ENCODE data around the gene MAN1C1.
A peak's percentile ranks its signal among the peaks of the same experiment; 100 is the strongest.
"Not testable (repeated sequence)": the region's sequence is repeated elsewhere in the genome, so short reads cannot be mapped to it uniquely, and the experiment has no call there.

MAN1C1 gene

DNA sequence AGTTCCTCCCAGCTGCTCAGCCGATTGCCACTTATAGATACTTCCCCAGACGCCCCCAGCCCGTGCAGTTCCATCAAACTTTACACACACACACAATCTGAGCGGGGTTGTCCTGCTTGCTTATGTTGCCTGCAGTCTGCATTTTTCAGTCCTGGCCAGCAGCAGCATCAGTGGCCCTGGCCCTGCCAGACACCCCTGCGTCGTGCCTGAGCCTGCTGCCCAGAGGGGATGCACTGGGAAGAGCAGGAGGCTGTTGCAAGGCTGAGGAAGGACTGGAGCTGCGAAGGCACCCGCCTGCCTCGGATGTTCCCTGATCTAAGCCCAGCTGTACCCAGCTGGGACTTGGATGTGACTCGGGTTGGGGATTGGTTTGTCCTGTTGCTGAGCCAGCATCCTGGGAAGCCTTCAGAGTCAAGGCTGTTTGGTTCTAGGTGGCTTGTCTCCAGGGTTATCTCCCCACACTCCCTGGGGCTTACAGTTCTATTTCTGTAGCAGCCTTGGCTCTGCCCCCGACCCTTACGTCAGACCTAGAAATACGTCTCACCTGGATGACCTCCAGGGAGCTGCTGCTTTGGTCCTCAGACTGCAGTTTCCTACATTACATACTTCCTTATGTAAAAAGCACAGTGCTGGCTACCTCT is 42.3 kb downstream of the MAN1C1 start:
- no peak for DNase-seq

DNA sequence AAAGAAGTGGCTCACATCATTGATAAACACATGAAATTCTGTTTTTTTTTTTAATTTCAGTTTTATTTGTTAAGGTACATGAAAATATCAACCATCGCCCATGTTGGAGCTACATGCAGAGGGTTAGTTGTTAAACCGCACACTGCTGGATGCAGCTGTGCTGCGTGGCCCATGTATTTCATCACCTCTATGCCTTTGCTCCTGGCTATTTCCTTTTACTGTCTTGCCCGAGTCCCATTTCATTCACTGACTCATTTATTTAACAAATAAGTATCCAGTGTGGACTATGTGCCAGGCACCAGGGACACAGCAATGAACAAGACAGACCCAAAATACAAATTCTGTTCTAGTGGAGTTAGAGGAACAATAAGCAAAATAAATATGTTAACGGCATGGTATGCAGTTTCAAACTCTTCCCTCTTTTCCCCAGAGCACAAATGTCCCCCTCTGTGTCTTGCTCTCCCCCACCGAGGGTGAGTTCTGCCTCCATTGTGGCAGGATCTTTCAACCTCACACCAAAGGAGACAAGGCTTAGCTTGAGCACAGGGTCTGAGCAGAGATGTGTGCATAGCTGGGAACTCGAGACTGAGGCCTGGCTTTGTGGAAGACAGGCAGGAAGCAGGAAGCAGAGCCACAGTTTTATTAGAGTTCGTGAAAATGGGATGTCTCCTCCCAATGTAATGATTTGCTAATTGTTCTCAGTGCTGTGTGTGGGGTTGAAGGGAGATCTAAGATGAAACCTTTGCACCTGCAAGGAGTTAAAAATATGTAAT is 44.6 kb downstream of the MAN1C1 start:
- no peak for DNase-seq

DNA sequence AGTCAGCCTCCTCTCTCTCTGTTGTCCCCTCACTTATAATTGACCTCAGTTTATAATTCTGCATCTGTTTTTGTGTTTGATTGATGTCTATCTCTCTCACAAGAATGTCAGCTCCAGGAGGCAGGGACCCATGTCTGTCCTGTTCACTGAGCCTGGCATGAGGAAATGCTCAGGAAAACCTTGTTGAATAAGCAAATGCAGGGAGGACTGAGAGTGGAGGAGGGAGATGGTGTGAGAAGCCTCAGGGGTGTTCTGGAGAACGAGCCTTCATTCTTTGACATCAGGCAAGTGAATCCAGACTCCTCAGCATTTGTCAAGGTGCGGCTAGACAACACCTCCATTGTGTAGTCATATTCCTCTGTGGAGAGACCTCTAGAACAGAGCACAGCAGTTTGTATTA is 45.5 kb downstream of the MAN1C1 start:
- DNase-seq = no peak

DNA sequence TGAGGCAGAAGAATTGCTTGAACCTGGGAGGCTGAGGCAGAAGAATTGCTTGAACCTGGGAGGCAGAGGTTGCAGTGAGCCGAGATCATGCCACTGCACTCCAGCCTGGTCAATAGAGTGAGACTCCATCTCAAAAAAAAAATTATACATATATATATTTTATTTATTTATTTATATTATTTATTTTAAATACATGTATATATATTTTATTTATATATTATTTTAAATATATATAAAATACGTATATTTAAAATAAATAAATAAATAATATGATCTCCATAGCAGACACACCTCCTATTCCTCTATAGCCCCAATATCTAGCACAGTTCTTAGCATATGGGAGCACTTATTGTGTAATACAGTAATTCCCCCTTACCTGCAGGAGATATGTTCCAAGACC is 46.4 kb downstream of the MAN1C1 start:
- DNase-seq = not testable (repeated sequence)

DNA sequence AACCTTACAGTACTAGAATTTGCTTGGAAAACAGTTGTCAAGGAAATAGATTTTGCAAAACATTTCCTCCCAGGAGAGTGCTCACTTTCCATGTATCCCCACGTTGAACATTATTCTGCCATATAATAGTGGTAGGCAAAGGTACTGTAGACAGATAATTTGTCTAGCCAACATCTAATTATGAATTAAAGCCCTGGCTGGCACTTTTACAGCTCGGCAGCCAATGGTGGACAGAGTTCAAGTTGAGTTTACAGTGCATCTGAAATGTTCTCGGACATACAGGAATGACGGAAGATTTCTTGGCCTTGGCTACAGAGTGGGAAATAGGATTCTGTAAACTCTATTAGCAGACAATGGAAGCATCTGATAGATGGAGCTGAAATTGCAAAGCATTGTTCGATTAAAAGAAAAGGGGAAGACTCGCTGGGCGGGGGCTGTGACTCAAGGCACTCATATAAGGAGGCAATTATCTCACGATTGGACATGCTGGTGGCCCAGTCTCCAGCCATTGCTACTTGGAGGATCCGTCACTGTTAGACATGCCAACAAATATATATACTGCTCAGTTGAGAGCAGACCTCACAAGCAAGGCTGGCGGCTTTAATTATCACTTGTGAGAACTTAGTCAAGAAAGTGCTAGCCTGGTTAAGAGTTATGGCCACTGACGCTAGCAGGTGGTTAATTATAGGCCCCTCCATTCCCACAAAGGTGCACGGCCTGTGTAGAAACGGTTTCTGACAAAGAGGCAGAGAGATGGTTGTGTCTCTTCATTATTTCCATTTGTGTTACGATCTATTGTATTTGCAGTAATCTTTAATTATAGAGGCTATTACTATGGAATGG is 48.0 kb downstream of the MAN1C1 start:
- DNase-seq = peak; percentile 94

DNA sequence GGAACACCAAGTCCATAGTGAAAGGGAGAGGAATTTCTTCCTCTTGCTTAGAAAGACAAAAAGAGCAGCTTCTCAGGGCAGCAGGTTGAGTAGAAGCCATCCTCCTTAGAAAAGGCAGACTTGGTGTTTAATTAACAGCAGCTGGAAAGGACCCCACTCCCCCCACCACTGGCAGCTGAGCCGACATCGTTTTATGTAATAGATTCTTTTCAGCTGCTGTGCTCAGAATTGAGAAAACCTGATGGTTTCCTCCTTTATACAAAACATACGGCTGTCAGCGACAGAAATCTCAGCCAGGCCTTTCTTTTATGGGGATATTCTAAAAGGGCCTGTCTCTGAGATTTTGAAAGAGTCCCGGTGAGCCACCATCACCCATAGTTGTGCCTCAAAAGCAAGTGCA is 49.9 kb downstream of the MAN1C1 start:
- DNase-seq = no peak

DNA sequence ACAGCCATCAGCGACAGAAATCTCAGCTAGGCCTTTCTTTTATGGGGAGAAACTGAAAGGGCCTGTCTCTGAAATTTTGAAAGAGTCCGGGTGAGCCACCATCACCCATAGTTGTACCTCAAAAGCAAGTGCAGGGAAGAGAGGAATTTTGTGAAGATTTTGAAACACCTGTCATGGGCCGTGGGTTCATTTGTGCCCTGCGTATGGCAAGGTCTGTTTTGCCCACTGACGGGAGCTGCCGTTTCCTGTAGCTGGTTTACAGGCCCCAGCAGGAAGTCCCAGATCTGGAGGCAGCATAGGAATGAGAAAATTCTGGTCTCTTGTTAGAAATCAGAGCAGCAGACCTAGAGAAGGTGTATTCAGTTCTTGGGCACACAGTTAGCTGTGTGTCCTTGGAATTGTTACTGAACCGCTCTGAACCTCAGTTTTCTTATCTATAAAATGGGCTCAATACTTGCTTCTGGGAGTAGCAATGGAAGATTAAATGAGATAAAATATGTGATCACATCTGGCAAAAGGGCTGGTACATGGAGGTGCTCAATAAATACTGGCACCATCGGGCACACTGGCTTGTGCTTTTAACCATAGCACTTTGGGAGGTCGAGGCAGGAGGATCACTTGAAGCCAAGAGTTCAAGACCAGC is 52.5 kb downstream of the MAN1C1 start:
- DNase-seq = no peak

DNA sequence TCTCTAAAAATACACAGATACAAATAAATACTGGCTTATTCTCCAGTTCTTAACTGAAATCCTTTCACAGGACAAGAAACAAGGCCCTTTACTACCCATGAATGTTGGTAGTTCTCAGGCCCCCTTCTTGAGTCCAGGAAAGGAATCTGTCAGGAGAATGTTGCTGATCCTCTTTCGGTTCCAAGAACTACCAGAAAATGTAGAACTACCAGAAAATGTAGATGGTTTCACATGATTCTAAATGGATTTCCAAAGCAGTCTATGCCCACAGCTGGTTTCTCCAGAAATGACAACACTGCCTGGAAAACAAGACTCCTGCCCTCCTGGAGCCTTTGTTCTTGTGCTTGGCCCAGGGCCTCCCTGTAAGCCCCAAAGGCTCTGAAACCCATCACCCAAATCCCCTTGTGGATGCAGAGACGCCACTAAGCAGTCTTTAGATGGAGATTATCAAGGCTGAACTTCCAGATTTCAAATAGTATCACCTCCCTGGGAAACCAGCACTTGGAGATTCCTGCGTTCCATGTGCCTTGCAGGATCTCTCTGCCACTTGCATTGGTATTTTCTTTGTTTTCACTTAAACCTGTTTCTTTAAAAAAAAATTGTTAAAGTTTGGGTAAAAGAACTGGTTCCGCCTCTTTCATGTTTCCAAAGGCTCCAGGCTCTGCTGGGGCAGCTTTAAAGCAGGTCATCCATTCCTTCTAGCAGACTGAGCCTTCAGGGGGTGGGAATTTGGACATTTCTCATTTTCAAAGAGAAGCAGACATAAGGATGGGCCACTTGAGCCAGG is 53.4 kb downstream of the MAN1C1 start:
- no peak for DNase-seq

DNA sequence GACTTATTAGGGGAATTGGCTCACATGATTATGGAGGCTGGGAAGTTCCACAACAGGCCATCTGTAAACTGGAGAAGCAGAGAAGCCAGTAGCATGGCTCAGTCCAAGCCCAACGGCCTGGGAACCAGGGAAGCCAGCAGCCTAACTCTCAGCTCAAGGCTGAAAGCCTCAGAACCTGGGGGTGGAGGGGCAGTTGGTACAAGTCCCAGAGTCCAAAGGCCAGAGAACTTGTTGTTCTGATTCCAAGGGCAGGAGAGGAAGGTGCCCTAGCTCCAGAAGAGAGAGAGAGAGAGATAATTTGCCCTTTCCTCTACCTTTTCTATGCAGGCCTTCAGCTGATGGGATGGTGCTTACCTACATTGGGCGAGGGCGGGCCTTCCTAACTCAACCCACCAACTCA is 55.3 kb downstream of the MAN1C1 start:
- DNase-seq = no peak

DNA sequence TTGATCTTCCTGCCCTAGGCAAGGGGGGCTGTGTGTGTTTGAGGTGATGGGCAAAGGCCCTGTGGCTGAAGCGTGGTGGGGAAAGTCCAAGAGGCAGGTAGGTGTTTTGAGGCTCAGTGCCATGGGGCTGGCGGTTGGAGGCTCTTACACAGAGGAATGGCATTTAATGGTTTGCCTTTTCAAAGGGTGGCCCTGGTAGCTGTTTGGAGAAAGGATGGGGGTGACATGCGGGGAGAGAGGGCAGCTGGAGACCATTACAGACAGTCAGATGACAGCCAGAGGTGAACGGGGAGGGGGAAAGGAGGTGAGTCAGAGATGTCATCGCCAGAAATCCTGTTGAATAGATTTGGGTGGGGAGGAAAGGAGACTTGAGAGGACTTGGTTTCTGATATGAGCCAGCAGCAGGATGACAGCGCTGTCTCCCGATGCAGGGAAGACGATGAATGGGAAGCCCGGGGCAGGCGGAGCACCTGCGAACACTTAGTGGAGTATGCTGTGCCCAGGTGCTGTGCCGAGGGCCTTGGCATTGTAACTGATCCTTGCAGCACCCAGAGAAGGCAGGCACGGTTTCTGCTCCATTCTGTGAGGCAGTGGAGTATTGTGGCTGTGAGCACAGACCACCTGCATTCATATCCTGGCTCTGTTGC is 56.3 kb downstream of the MAN1C1 start:
- DNase-seq = no peak

DNA sequence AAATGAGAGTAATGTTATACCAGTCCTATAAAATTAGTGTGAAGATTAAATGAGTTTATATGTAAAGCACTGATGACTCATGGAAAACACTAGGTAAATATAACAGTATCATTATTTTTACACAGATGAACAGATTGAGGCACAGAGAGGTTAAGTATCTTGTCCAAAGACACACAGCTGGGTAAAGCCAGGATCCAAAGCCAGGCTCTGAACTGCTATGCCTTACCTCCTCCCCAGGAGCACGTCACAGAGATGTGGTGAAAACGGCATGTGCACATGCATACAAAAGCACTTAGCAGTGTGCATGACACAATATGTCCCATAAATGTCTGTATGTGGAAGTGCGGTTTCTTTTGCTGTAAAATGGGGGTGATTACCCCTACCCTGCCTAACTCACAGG is 56.9 kb downstream of the MAN1C1 start:
- DNase-seq = no peak

DNA sequence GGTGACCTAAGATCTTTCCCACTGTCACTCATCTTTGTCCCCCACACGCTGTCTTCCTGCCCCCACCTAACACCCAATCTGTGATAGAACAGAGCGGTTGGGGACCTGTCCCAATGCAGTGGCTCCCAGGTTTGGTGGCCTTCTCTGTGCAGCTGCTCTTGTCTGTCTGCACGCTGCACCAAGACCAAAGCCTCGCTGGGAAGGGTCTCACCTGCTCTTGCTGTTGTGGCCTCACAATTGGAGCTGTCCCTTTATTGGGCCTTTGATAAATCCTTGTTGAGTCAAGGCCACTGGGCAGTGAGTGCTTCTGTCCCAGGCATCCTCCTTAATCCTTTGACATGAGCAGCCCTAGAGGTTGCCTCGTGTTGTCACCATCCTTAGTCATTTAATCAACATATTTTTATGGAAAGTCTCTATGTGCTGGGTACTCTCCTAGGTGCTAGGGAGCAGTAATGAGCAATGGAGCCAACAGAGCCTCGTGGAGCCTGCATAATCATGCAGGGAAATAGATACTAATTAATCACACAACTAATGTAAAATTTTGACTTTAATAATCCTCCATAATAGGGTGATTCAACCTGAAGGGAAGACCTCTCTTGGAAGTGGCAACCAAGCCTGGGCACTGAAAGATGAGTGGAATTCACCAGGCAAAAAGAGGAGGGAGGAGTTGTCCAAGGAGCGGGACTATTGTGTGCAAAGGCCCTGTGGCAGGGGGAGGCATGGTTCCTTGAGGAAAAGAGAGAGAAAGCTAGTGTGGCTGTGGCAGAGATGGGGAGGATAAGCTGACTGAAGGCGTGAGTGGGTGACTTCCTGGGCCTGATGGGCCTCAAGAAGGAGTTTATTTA is 57.6 kb downstream of the MAN1C1 start:
- DNase-seq = no peak

DNA sequence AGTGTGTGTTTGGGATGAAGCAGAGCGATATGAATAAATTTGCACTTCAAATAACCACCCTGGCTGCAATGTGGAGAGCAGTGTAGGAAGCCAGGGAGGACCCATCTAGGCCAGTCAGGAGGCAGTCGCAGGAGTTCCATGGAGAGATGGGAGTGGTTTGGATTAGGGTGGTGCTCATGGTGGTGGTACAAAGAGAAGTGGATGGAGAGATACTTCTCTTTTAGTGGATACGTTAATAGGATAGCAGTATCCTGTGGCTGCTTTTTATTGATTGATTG is 58.2 kb downstream of the MAN1C1 start:
- DNase-seq = no peak

DNA sequence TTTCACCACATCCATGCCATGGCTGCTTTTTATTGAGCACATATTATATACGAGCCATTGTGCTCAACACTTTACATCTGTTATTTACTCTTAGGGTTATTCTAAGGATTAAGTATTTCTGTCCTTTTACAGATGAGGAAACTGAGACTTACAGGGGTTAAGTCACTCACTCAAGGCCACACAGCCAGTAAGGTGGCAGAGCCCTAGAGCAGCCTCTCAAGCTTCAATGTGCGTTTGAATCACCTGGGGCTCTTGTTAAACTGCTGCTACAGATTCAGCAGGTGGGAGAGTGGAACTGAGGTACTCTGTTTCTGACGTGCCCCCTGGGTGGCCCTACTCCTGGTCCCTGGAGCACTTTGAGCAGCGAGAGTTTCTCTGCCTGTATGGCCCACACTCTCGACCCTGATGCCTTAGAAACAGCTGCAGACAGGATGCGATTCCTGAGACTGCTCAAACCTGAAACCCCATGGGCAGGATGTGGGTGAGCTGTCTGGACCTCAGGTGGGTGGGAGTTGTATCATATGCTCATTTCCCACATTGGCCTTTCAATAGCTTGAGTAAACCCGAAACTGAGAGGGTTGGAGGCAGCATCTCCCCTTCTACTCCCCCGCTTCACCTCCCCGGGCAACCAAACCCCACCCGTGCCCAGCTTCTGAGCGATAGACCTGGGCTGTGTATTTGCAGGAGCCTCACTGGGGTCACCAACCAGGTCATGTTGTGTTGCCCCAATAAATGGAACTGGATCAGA is 59.3 kb downstream of the MAN1C1 start:
- DNase-seq = no peak

DNA sequence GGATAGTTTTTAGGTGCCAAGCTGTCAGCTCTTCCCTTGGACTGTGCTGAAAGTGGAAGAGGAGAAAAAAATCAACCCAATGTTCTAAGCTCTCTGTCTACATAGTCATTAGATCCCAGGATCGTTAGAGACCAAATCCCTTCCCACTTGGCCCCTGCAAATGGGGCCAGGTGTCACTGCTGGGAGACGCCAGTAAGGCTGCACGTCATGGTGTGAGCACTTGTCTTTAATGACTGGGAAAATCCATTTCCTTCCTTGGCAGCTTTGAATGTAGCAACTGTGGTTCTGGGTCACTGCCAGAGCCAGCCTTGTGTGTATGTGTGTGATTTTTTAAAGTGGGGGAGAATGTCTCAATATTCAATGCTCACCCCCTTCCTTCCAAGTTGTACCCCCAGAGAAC is 59.9 kb downstream of the MAN1C1 start:
- peak; percentile 63 for DNase-seq

DNA sequence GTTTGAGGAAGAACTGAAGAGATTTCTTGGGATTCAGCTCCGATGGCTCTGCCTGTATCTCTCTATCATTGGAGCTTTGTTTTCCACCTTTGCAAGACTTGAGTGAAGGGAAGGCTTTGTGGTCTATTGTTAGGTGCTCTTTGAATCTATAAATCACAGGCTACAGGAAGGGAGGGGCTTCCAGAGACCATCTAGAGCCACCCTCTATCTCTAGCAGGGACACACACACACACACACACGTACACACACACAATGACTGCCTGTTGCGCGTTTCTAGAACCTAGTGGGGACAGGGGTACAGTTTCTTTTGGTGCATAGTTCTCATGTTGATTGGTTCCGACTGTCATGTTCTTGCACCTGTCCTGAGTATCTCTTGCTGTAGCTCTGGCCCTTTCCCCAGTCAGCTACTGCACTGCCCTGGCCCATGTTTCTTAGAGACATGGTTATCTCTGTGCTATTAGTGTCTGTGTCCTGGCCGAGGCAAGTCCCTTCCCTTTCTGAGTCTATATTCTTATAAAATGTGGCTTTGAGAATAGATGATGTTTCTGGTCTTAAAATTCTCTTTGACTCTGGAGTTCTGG is 60.7 kb downstream of the MAN1C1 start:
- no peak for DNase-seq

DNA sequence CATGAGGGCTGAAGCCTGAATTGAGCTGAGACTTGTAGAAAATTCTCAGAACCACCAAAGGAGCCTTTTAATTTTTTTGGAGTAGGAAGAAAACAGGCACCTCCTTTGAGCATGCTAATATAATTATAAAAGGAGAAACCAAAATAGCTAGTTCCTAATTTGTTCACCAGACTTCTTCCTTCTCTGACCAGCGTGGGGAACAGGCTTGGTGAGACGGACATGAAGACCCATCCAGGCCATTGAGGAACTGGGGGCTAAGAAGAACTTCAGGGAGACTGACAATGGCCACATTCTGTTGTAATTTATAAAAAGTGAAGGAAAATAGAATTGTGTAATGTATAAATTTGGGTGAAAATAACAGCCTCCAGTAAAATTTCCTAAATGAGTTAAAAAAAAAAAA is 62.6 kb downstream of the MAN1C1 start:
- DNase-seq = no peak

DNA sequence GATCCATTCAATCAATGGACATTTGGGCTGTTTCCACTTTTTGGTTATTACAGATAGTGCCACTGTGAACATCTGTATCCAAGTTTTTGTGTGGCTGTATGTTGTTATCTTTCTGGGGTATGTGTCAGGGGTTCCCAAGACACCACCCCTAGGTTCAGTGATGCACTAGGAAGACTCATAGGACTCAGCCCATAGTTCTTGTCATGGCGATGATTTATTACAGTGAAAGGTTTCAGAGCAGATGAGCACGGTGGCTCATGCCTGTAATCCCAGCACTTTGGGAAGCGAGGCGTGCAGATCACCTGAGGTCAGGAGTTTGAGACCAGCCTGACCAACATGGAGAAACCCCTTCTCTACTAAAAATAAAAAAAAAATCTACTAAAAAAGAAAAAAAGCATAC is 64.1 kb downstream of the MAN1C1 start:
- DNase-seq = no peak

DNA sequence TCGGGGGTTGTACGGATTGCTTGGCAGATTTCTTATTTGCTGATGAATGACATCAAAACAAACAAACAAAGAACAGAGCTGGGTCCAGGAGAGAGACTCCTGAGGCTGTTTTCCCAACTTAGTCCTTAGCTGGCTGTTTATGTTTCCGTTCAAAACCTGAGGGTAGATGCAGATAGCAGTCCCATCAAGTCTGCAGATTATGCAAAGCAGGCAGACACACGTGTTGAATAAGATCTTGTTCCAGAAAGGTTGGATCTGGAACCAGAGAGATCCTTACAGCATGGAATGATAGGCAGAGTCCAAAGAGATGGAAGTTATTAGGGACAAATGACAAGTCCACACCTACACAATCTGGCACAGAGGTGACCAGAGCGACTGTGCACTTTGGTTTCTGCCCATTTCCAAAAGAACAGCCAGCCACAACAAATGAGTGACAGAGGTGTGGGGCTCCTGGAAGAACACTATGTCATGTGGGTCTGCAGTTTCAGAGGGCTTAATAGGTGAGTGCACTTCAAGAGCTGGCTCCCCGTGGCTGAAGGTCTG is 65.5 kb downstream of the MAN1C1 start:
- DNase-seq = no peak

DNA sequence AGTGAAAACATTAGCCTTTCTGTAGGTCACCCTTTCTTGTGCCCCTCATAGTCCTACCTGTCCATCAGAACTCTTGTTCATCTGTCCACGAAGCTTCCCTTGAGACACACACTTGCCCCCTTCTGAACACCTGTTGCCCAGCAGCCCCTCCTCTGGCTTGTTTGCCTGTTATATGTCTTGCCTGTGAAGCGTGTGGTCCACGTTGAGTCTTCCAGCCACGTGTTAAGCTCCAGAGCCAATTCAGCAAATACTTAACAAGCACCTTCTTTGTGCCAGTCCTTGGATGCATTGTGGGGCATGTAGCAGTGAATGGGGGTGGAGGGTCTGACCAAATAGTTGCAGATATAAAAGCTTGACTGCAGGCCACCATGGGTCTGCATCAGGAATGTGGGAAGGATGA is 66.6 kb downstream of the MAN1C1 start:
- DNase-seq = no peak

All from NCI-H2227 treated with DMSO at 0.1 percent for 48 hours (cell line).